T-helper 2 cell treated with Interferon-gamma antibody and Interleukin-4, amounts not matched to agents 5 μg/mL and 100 μg/mL, for 36 hours (primary cell): Measurements from ENCODE around the gene GRIK4.

Experiments used
- DNase-seq: peaks from one replicate; pipeline ENCODE4 v3.0.0; 2021; ENCODE audit warnings: low spot score
- H3K27ac Mint-ChIP-seq: one replicate; pipeline ENCODE4 v1.8.0; 2021; ENCODE audit warnings: mild to moderate bottlenecking, mixed read lengths
- H3K27me3 Mint-ChIP-seq: one replicate; pipeline ENCODE4 v1.8.0; 2021; ENCODE audit warnings: low read depth, mixed read lengths
- H3K36me3 Mint-ChIP-seq: one replicate; pipeline ENCODE4 v1.8.0; 2021; ENCODE audit warnings: low read depth, mixed read lengths
- H3K4me1 Mint-ChIP-seq: one replicate; pipeline ENCODE4 v1.8.0; 2021; ENCODE audit warnings: low read depth, mixed read lengths
- H3K4me3 Mint-ChIP-seq: one replicate; pipeline ENCODE4 v1.8.0; 2022; ENCODE audit warnings: mild to moderate bottlenecking, moderate library complexity, mixed read lengths
- H3K9me3 Mint-ChIP-seq: one replicate; pipeline ENCODE4 v1.8.0; 2021; ENCODE audit warnings: mixed read lengths

GRIK4 gene

GRCh38 chr11:120912504-120912903, 401.0 kb downstream of the GRIK4 start:
- peaks cover 2% of the 10 kb centered on the region for H3K27me3 Mint-ChIP-seq
- peaks cover 4% of the 10 kb centered on the region for H3K4me1 Mint-ChIP-seq
- no peak overlapping the region for H3K27ac Mint-ChIP-seq
- H3K36me3 Mint-ChIP-seq = no peaks in the 10 kb centered on the region
- DNase-seq = no peak
- H3K4me3 Mint-ChIP-seq = no peak overlapping the region
- no peaks in the 10 kb centered on the region for H3K9me3 Mint-ChIP-seq

DNA sequence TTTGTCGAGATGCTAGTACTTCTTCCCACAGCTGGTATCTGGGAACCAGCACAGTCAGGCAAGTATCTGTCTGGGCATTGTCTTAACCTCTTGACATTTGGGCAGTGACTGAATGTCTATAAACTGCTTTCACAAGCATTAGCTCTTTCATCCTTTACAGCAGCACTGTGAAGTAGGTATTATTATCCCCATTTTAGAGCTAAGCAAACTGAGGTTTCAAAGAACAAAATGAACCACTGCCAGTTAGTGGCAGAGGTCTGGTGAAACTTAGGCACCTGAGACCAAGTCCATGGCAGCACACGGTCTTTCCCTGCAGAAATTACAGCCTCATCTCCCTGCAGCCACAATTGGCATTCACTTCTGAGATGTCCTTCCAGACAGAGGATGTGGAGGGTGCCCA, 401.4 kb downstream of the GRIK4 start:
- Mint-ChIP-seq H3K36me3 (no peaks in the 10 kb centered on the region), H3K9me3 (no peaks in the 10 kb centered on the region), H3K4me3 (no peak overlapping the region), H3K27ac (no peak overlapping the region), H3K4me1 (peaks cover 3% of the 10 kb centered on the region), H3K27me3 (peaks cover 2% of the 10 kb centered on the region)
- no peak for DNase-seq

DNA sequence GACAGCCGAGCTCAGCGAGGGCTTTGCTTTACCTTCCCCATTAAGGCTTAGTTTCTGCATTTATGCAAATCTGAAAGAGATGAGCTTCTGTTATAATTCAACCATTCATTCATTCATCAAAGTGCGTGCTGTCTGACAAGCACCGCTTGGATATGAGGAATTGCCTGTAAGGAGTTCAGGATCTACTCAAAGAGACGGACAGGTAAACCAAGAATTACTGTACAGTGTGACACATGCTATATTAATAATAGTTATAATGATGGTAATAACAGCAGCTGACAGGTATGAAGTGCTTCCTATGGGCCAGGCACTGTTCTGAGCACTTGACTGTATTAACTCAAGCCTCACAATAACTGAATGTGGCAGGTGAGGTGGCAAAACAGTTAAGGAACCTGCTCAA, 402.5 kb downstream of the GRIK4 start:
- H3K27me3 Mint-ChIP-seq = peaks cover 2% of the 10 kb centered on the region
- no peak overlapping the region for H3K27ac Mint-ChIP-seq
- no peaks in the 10 kb centered on the region for H3K36me3 Mint-ChIP-seq
- H3K4me1 Mint-ChIP-seq = no peaks in the 10 kb centered on the region
- no peaks in the 10 kb centered on the region for H3K9me3 Mint-ChIP-seq
- no peak overlapping the region for H3K4me3 Mint-ChIP-seq
- DNase-seq = no peak

DNA sequence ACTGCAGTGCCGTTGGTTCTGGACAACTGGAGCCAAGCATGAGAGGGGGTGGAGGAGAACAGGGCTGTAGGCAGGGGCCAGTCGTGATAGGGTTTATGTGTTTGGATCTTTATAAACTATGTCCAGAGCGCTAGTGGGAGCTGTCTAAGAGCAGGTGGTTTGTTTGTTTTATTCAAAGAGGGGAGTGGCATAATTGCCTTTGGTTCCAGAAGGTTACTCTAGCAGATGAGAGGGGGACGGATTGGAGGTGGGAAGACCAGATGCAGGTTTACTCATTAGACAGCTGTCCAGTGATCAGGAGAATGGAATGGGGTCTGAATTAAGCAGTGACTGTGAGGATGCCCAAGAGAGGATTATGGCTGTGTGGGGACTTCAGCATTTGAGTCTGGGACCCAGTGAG, 403.1 kb downstream of the GRIK4 start:
- peaks cover 2% of the 10 kb centered on the region for H3K27me3 Mint-ChIP-seq
- H3K36me3 Mint-ChIP-seq = no peaks in the 10 kb centered on the region
- DNase-seq = no peak

DNA sequence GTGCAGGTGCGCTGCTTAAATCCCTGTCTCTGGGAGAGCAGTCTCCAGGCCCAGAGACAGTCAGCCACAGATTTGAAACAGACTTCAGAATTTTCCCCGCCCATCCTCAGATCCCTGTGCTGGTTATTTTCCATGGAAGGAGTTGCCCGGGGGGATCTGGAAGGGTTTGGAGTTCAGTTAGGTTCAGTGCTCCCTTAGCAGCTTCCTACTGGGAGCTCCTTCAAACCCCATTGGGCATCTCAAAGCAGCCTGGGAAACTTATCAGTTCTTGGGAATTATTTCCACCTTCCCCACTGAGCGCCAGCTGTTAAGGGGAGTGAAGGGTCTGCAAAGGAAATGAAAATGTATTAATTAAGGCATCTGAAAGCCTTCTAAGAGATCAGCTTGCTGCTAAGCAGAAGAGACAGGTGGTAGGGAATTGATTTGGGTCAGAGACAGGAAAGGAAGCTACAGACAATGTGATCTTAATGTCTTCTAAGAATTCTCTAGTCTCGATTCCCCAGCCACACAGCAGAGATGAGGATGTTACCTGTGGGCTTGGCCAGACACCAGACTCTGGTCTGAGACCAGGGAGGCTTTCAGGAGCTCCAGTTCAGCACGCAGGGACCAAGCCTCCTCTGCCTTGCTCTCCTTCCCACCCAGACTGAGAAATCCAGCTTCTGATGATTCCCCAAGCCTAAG, 406.2 kb downstream of the GRIK4 start:
- no peak for DNase-seq
- H3K27ac Mint-ChIP-seq = no peak overlapping the region
- no peaks in the 10 kb centered on the region for H3K9me3 Mint-ChIP-seq
- H3K4me1 Mint-ChIP-seq = no peaks in the 10 kb centered on the region
- no peaks in the 10 kb centered on the region for H3K36me3 Mint-ChIP-seq
- H3K27me3 Mint-ChIP-seq = peaks cover under 1% of the 10 kb centered on the region
- H3K4me3 Mint-ChIP-seq = no peak overlapping the region

More for the DNA sequence above, 403.1 kb downstream of the GRIK4 start:
- Mint-ChIP-seq H3K4me3 (no peak overlapping the region), H3K4me1 (no peaks in the 10 kb centered on the region), H3K9me3 (no peaks in the 10 kb centered on the region), H3K27ac (no peak overlapping the region)

DNA sequence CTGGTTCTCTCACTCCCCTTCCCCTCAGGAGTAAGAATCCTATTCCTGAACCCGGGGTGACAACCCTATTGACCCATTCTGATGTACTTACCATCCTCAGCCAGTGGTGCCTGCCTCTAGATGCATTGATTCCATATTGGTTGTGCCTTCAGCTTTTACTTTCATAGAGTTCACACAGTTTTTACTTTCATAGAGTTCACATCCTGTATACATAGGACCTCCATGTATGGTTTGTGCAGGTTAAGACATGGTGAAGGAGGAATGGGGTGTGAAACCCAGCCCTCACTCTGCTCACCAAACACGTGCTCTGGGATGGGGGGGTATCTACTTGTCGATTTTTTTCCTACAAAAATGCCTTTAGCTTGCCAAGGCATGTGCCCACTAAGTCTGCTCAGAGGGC, 406.7 kb downstream of the GRIK4 start:
- no peak for DNase-seq
- no peaks in the 10 kb centered on the region for H3K4me1 Mint-ChIP-seq
- no peaks in the 10 kb centered on the region for H3K9me3 Mint-ChIP-seq
- H3K36me3 Mint-ChIP-seq = no peaks in the 10 kb centered on the region
- H3K4me3 Mint-ChIP-seq = no peak overlapping the region
- no peaks in the 10 kb centered on the region for H3K27me3 Mint-ChIP-seq
- no peak overlapping the region for H3K27ac Mint-ChIP-seq

DNA sequence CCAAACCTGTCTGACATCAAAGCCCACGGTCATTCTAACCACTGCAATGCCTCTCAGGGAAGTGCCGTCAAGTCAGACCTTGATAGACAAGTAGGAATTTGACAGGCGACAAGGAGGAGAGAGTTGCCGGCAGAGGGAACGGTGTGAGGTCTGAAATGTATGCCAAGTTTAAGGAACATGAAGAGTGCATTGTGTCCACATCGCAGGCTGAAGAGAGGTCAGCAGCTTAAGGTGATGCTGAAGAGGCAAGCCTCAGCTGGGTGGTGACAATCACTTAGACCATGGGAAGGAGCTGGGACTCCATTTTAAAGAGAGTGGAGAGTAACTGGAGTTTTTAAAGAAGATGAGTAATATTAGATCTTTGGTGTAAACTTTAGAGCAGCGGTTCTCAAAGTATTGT, 407.5 kb downstream of the GRIK4 start:
- DNase-seq = no peak
- Mint-ChIP-seq H3K27ac (no peak overlapping the region), H3K36me3 (no peaks in the 10 kb centered on the region), H3K4me1 (no peaks in the 10 kb centered on the region), H3K27me3 (no peaks in the 10 kb centered on the region), H3K9me3 (no peaks in the 10 kb centered on the region), H3K4me3 (no peak overlapping the region)

GRCh38 chr11:120919566-120919965, 408.0 kb downstream of the GRIK4 start:
- no peaks in the 10 kb centered on the region for H3K36me3 Mint-ChIP-seq
- H3K27ac Mint-ChIP-seq = no peak overlapping the region
- no peak for DNase-seq
- H3K9me3 Mint-ChIP-seq = no peaks in the 10 kb centered on the region
- H3K4me3 Mint-ChIP-seq = no peak overlapping the region
- no peaks in the 10 kb centered on the region for H3K27me3 Mint-ChIP-seq
- H3K4me1 Mint-ChIP-seq = no peaks in the 10 kb centered on the region

DNA sequence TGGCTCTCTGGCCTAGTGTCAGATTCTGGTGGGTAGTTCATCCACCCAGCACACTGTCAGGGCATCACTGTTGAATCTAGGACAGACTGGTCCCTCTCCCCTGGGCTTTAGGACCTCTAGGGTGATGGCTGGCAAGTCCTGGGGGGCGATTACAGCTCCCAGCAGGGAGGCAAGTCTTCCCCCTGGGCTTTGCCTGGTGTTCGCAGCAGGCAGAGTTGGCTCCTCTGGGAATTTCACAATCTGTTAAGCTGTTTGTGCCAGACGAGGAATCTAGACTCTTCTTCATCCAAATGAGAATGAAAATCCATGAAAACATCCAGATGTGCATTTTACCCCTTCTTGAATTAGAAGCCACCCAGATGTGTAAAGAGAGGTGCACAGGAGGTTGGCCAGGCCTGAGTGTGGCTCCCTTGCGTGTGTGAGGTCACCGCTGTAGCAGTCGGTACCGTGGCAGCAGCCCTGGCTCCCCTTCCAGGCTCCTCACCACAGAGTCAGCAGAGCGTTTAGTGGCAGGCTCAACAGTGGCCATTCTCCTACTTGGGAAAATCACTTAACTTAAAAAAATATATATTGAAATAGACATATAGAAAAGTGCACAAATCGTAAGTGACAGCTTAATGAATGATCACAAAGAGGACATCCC, 412.4 kb downstream of the GRIK4 start:
- no peaks in the 10 kb centered on the region for H3K27me3 Mint-ChIP-seq
- no peak overlapping the region for H3K27ac Mint-ChIP-seq
- no peaks in the 10 kb centered on the region for H3K9me3 Mint-ChIP-seq
- no peaks in the 10 kb centered on the region for H3K36me3 Mint-ChIP-seq
- H3K4me1 Mint-ChIP-seq = no peaks in the 10 kb centered on the region
- no peak overlapping the region for H3K4me3 Mint-ChIP-seq
- no peak for DNase-seq

DNA sequence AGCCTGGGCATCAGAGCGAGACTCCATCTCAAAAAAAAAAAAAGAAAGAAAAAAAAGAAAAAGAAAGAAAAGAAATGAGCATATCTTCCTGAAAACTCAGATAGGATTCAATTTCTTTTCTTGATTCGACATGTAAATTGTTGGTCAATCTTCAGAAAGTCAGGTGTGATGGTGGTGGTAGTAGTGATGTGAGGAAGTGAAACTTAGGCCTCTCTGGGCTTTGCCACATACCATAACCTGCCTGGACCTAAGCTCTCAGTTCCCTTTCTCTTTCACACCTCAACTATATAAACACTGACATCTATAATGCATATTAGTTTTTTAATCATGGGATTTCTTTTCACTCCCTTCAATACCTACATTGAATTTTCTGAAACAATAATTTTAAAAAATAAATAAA, 414.4 kb downstream of the GRIK4 start:
- H3K27ac Mint-ChIP-seq = no peak overlapping the region
- no peaks in the 10 kb centered on the region for H3K27me3 Mint-ChIP-seq
- H3K4me1 Mint-ChIP-seq = no peaks in the 10 kb centered on the region
- H3K36me3 Mint-ChIP-seq = no peaks in the 10 kb centered on the region
- no peak overlapping the region for H3K4me3 Mint-ChIP-seq
- no peak for DNase-seq
- H3K9me3 Mint-ChIP-seq = no peaks in the 10 kb centered on the region

- H3K4me1 Mint-ChIP-seq = no peaks in the 10 kb centered on the region
- H3K4me3 Mint-ChIP-seq = no peak overlapping the region
- no peak overlapping the region for H3K27ac Mint-ChIP-seq
- DNase-seq = no peak
- H3K36me3 Mint-ChIP-seq = no peaks in the 10 kb centered on the region
- no peaks in the 10 kb centered on the region for H3K9me3 Mint-ChIP-seq
- H3K27me3 Mint-ChIP-seq = peaks cover 2% of the 10 kb centered on the region
Observed at GRCh38 chr11:120928627-120929026, 417.1 kb downstream of the GRIK4 start.

DNA sequence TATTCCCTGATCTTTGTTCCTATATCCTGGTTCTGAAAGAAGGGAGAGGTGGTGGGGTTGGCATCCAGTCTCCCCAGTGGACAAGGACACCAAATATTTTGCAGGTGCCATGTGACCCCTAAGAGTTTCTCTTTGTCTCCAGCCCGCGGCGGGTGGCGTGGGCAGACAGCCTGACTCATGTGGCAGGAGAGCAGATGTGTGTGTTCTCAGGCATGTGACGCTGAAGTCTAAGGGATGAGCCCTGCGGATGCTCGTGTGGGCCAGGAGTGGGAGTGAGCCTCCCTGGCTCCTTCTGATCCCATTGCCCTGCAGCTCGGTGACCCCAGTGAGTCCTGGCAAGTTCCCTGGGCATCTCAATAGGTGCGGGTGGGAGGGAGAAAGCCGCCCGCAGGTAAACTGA, 417.5 kb downstream of the GRIK4 start:
- Mint-ChIP-seq H3K9me3 (no peaks in the 10 kb centered on the region), H3K27me3 (peaks cover 2% of the 10 kb centered on the region), H3K4me3 (no peak overlapping the region), H3K36me3 (no peaks in the 10 kb centered on the region), H3K4me1 (no peaks in the 10 kb centered on the region), H3K27ac (no peak overlapping the region)
- DNase-seq = no peak

GRCh38 chr11:120929664-120930154, 418.2 kb downstream of the GRIK4 start:
- Mint-ChIP-seq H3K9me3 (no peaks in the 10 kb centered on the region), H3K4me1 (no peaks in the 10 kb centered on the region), H3K36me3 (no peaks in the 10 kb centered on the region), H3K27me3 (peaks cover 2% of the 10 kb centered on the region), H3K27ac (no peak overlapping the region), H3K4me3 (no peak overlapping the region)
- no peak for DNase-seq

DNA sequence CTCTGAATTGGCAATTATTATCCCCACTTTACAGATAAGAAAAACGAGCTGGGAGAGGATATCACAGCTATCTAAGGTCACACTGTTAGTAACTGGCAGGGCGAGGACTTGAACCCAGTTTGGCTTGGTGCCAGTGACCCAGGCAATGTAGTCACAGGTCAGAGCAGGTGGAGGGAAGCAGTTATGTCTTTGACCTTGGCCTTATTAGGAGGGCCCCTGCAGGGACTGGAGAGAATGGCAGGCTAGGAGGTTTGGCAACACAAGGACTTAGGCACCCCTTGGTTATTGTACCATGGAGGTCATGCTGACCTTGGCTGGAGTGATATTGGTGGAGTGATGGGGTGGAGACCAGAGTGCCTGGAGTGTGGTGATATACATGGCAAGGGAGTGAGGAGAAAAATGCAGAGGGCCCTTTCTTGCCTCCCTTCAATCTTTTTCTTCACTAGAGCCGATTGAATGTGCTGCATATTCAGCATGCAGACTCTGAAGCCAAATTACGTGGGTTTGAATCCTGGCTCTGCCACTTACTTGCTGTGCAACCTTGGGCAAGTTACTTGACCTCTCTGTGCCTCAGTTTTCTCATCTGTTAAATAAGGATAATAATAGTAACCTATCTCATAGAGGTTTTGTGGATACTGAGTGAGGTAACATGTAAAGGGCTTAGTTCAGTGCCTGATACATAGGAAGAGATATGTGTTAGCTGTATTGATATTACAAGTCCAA, 419.7 kb downstream of the GRIK4 start:
- no peak for DNase-seq

More for the DNA sequence above, 419.7 kb downstream of the GRIK4 start:
- Mint-ChIP-seq H3K4me1 (no peaks in the 10 kb centered on the region), H3K9me3 (no peaks in the 10 kb centered on the region), H3K4me3 (no peak overlapping the region), H3K36me3 (no peaks in the 10 kb centered on the region), H3K27me3 (peaks cover 5% of the 10 kb centered on the region), H3K27ac (no peak overlapping the region)
